GM23248 (cell line): Measurements from ENCODE around the gene OR13H1. TPM values are rescaled to one million over a fixed set of nuclear protein-coding genes. Genes with fewer than 3 reads are reported as not detected.
"Not testable (repeated sequence)": the region's sequence is repeated elsewhere in the genome, so short reads cannot be mapped to it uniquely, and the experiment has no call there.

Source experiments
- DNase-seq: peaks from one replicate; pipeline ENCODE4 v3.0.0-alpha.2; 2015
- H2AFZ ChIP-seq: fragments of 200-600 bp; sonication (generic); 2 replicates; pipeline ENCODE4 v1.6.1; 2016; ENCODE audit warnings: antibody characterized with exemption
- H3F3A ChIP-seq: fragments of 200-600 bp; sonication (generic); 2 replicates; pipeline ENCODE4 v1.6.1; 2016; ENCODE audit warnings: mild to moderate bottlenecking, antibody characterized with exemption, mixed run types; ENCODE audit not compliant: insufficient read depth
- H3K27ac ChIP-seq: fragments of 200-600 bp; sonication (generic); 2 replicates; pipeline ENCODE4 v1.5.1; 2016; ENCODE audit warnings: mild to moderate bottlenecking
- H3K27me3 ChIP-seq: fragments of 200-600 bp; sonication (generic); replicated peaks from 2 replicates; pipeline ENCODE4 v1.6.1; 2016; ENCODE audit warnings: mild to moderate bottlenecking; ENCODE audit not compliant: insufficient read depth
- H3K36me3 ChIP-seq: fragments of 200-600 bp; sonication (generic); 2 replicates; pipeline ENCODE4 v1.6.1; 2016; ENCODE audit warnings: low read depth, mild to moderate bottlenecking
- H3K4me1 ChIP-seq: fragments of 200-600 bp; sonication (generic); 2 replicates; pipeline ENCODE4 v1.6.1; 2016; ENCODE audit warnings: mild to moderate bottlenecking; ENCODE audit not compliant: insufficient read depth
- H3K4me2 ChIP-seq: fragments of 200-600 bp; sonication (generic); one replicate; pipeline ENCODE4 v1.6.1; 2016; ENCODE audit warnings: mild to moderate bottlenecking; ENCODE audit not compliant: unreplicated experiment
- H3K4me3 ChIP-seq: fragments of 200-600 bp; sonication (generic); 2 replicates; pipeline ENCODE4 v1.5.1; 2016; ENCODE audit warnings: mild to moderate bottlenecking
- H3K79me2 ChIP-seq: fragments of 200-600 bp; sonication (generic); 2 replicates; pipeline ENCODE4 v1.6.1; 2016; ENCODE audit warnings: mild to moderate bottlenecking; ENCODE audit not compliant: insufficient read depth
- H3K9ac ChIP-seq: fragments of 200-600 bp; sonication (generic); 2 replicates; pipeline ENCODE4 v1.6.1; 2016; ENCODE audit warnings: mild to moderate bottlenecking
- H3K9me2 ChIP-seq: fragments of 200-600 bp; sonication (generic); 2 replicates; pipeline ENCODE4 v1.6.1; 2016; ENCODE audit warnings: mixed run types, mild to moderate bottlenecking, moderate library complexity; ENCODE audit not compliant: insufficient read depth
- H3K9me3 ChIP-seq: fragments of 200-600 bp; sonication (generic); one replicate; pipeline ENCODE4 v1.6.1; 2017; ENCODE audit warnings: low read depth
- H4K20me1 ChIP-seq: fragments of 200-600 bp; sonication (generic); 2 replicates; pipeline ENCODE4 v1.6.0; 2016; ENCODE audit not compliant: insufficient read depth
- EZH2 ChIP-seq: fragments of 200-600 bp; sonication (generic); IDR thresholded peaks from 2 replicates; pipeline ENCODE4 v1.6.1; 2018; ENCODE audit warnings: antibody characterized with exemption, mild to moderate bottlenecking; ENCODE audit not compliant: insufficient read depth, poor library complexity, severe bottlenecking
- EZH2phosphoT487 ChIP-seq: fragments of 200-600 bp; sonication (generic); IDR thresholded peaks from 2 replicates; pipeline ENCODE4 v1.6.1; 2018; ENCODE audit warnings: antibody characterized with exemption, moderate library complexity, mild to moderate bottlenecking, low read depth; ENCODE audit not compliant: insufficient read depth
- WGBS, 2 experiments: methylation state at CpG; one replicate each; pipeline ENCODE4 v1.1.6; 2015 to 2017; ENCODE audit warnings: low lambda C conversion rate in 2 of 2, low coverage in 1 of 2; ENCODE audit errors: missing lambda C conversion rate in 2 of 2; 5-methylcytosine and 5-hydroxymethylcytosine counted together
- in situ Hi-C: fragments of 300-500 bp; cut with MboI; formaldehyde crosslinking; loops from 2 replicates; pipeline ENCODE4 v1.15.0; 2020
- polyA plus RNA-seq: library from polyadenylated mRNA; unstranded; fragments of >200 nt; fragmentation: Nextera tagmentation; extraction: Ambion mirVana; gene quantifications from 2 replicates; pipeline ENCODE4 v1.2.1, GENCODE V29; 2016
- total RNA-seq: library from RNA; depleted of rRNA; stranded (reverse); fragments of >200 nt; shearing (Covaris generic); gene quantifications from 2 replicates; pipeline ENCODE4 v1.2.3, GENCODE V29; 2014

Gene OR13H1
- total and polyA plus RNA-seq, 2 experiments from 2014 or later, result not detected

DNA sequence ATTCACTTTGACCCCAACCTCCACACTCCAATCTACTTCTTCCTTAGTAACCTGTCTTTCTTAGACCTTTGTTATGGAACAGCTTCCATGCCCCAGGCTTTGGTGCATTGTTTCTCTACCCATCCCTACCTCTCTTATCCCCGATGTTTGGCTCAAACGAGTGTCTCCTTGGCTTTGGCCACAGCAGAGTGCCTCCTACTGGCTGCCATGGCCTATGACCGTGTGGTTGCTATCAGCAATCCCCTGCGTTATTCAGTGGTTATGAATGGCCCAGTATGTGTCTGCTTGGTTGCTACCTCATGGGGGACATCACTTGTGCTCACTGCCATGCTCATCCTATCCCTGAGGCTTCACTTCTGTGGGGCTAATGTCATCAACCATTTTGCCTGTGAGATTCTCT lies 344 bp downstream of the OR13H1 start:
- in situ Hi-C loops, result no loop called here
- WGBS, 2 experiments, result 17 to 38% methylated on average over 4 of the region's 4 CpGs
- no peak overlapping the region for H3K9ac ChIP-seq
- H3K4me3 ChIP-seq, result no peak overlapping the region
- H4K20me1 ChIP-seq, result no peaks in the 10 kb centered on the region
- no peak overlapping the region for H2AFZ ChIP-seq
- DNase-seq, result no peak
- no peaks in the 10 kb centered on the region for H3K9me3 ChIP-seq
- TF ChIP-seq EZH2 (no peak), EZH2phosphoT487 (no peak)
- H3K79me2 ChIP-seq, result no peaks in the 10 kb centered on the region
- no peak overlapping the region for H3K4me2 ChIP-seq
- no peaks in the 10 kb centered on the region for H3F3A ChIP-seq
- H3K9me2 ChIP-seq, result no peaks in the 10 kb centered on the region
- no peaks in the 10 kb centered on the region for H3K4me1 ChIP-seq
- H3K36me3 ChIP-seq, result no peaks in the 10 kb centered on the region
- no peaks in the 10 kb centered on the region for H3K27me3 ChIP-seq
- no peak overlapping the region for H3K27ac ChIP-seq

DNA sequence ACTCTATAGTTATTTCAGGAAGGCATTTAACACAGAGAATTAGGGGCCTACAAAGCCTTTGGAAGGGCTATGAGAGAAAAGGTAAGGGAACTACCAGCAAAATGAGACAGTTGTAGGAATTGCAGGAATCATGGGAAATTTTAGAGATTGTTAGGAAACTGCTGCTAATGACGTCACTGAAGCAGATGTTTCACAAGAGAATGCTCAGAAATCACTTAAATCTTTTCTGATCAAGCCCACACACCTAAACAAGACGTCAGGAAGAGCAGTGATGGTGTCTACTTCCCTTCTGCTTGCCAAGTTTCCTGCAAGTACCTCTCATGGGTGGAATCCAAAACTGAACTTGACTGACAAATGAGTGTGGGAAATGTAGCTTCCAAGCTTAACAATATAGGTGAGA lies 5.1 kb downstream of the OR13H1 start:
- no peak for DNase-seq
- Histone ChIP-seq H3K27me3 (no peaks in the 10 kb centered on the region), H3K4me1 (no peaks in the 10 kb centered on the region), H3K4me3 (no peak overlapping the region), H3K9me2 (no peaks in the 10 kb centered on the region), H3K36me3 (no peaks in the 10 kb centered on the region), H2AFZ (no peak overlapping the region), H3K27ac (no peak overlapping the region), H3K9ac (no peak overlapping the region), H3F3A (no peaks in the 10 kb centered on the region), H4K20me1 (no peaks in the 10 kb centered on the region), H3K4me2 (no peak overlapping the region), H3K9me3 (no peaks in the 10 kb centered on the region), H3K79me2 (no peaks in the 10 kb centered on the region)
- TF ChIP-seq EZH2 (no peak), EZH2phosphoT487 (no peak)
- in situ Hi-C loops, result no loop called here
- 0% methylated on average over 1 to 2 of the region's 2 CpGs for WGBS, 2 experiments

DNA sequence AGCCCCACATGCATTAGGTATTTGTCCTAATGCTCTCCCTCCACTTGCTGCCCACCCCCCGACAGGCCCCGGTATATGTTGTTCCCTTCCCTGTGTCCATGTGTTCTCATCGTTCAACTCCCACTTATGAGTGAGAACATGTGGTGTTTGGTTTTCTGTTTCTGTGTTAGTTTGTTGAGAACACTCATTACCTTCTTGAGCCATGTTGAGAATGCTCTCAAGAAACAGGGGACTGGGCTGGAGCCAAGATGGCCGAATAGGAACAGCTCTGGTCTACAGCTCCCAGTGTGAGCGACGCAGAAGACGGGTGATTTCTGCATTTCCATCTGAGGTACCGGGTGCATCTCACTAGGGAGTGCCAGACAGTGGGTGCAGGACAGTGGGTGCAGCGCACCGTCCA lies 8.6 kb downstream of the OR13H1 start:
- H3K79me2 ChIP-seq, H3K4me2 ChIP-seq, H4K20me1 ChIP-seq, H3K36me3 ChIP-seq, H2AFZ ChIP-seq, H3K27ac ChIP-seq, H3K4me1 ChIP-seq, H3K9ac ChIP-seq, DNase-seq, H3K4me3 ChIP-seq, H3K27me3 ChIP-seq, H3K9me3 ChIP-seq, H3F3A ChIP-seq, in situ Hi-C loops, H3K9me2 ChIP-seq: not testable (repeated sequence)
- WGBS, 2 experiments, result 52 to 56% methylated on average over 5 to 10 of the region's 10 CpGs

DNA sequence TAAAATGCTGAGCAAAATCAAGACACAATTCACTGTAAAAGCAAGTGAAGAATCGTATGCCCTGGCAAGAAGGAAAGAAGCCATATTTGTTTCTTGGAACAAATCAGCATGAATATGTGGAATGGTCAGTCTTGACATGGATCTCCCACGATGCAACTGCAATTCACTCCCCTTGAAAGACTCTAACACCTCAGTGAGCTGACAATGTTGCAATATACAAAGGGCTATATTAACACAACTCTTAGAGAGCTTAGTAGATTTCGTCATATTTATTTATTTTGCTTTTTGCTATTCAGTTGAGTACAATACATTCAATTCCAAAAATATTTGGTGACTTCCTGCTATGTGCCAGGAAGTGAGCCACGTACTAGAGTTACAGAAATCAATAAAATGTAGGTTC lies 14.7 kb downstream of the OR13H1 start:
- Histone ChIP-seq H4K20me1 (no peaks in the 10 kb centered on the region), H3K4me1 (no peaks in the 10 kb centered on the region), H3K4me3 (no peak overlapping the region), H3F3A (no peaks in the 10 kb centered on the region), H3K79me2 (no peaks in the 10 kb centered on the region), H3K9me2 (no peaks in the 10 kb centered on the region), H3K9ac (no peak overlapping the region), H3K27me3 (no peaks in the 10 kb centered on the region), H3K27ac (no peak overlapping the region), H3K4me2 (no peak overlapping the region), H3K9me3 (no peaks in the 10 kb centered on the region), H3K36me3 (no peaks in the 10 kb centered on the region), H2AFZ (no peak overlapping the region)
- in situ Hi-C loops, result no loop called here
- TF ChIP-seq EZH2phosphoT487 (no peak), EZH2 (no peak)
- no peak for DNase-seq
- WGBS, 2 experiments, result 17 to 22% methylated on average over 4 of the region's 4 CpGs

DNA sequence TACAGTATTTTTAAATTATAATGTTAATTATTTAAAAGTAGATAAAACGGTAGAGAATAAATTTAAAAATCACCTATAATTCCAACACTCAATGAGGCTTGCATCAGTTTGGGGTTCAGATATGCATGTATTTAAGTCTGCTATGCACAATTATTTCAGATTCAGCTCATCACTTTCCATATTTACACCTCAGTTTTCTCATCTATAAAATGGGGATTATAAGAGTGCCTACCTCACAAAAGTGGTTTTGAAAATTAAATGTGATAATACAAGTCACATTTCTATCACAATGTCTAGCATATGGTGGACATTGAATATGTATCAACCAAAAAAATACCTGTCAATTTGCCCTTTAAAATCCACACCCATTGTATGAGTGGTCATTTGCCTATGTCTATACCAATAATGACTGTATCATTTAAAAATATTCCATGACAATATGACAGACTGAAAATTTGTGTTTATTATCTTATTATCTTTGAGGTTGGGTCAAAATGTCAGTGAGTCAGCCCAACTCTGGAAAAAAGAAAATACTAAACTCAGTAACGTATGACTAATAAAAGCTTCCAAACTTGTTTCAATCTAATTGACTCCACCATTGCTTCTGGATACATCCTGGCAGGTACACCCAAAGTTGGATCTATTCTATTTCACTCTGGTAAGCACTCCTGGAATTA lies 20.8 kb downstream of the OR13H1 start:
- Histone ChIP-seq H3K9me2 (no peaks in the 10 kb centered on the region), H3K4me1 (no peaks in the 10 kb centered on the region), H3K9me3 (no peaks in the 10 kb centered on the region), H2AFZ (no peak overlapping the region), H4K20me1 (no peaks in the 10 kb centered on the region), H3K9ac (no peak overlapping the region), H3F3A (no peaks in the 10 kb centered on the region), H3K27me3 (no peaks in the 10 kb centered on the region), H3K27ac (no peak overlapping the region), H3K36me3 (no peaks in the 10 kb centered on the region), H3K4me2 (no peak overlapping the region), H3K79me2 (no peaks in the 10 kb centered on the region), H3K4me3 (no peak overlapping the region)
- in situ Hi-C loops, result no loop called here
- TF ChIP-seq EZH2 (no peak), EZH2phosphoT487 (no peak)
- no peak for DNase-seq
- WGBS, 2 experiments, result 42 to 51% methylated on average over 2 of the region's 2 CpGs
